Chondrocyte (in vitro differentiated cells): ENCODE results near the gene THAP10. TPM values are rescaled to one million over a fixed set of nuclear protein-coding genes. Genes with fewer than 3 reads are reported as not detected.
"Not testable (repeated sequence)": the region's sequence is repeated elsewhere in the genome, so short reads cannot be mapped to it uniquely, and the experiment has no call there.

Source experiments
- DNase-seq: peaks from one replicate; pipeline ENCODE4 v3.0.0; 2021; ENCODE audit warnings: mixed read lengths, low spot score
- H3K27ac Mint-ChIP-seq: one replicate; pipeline ENCODE4 v1.8.0; 2021; ENCODE audit warnings: mild to moderate bottlenecking, moderate library complexity, mixed read lengths; ENCODE audit not compliant: unreplicated experiment
- H3K27me3 Mint-ChIP-seq: 2 replicates; pipeline ENCODE4 v1.8.0; 2021; ENCODE audit warnings: low read depth, mixed read lengths
- H3K36me3 Mint-ChIP-seq: 2 replicates; pipeline ENCODE4 v1.8.0; 2021; ENCODE audit warnings: low read depth, mixed read lengths
- H3K4me1 Mint-ChIP-seq: 2 replicates; pipeline ENCODE4 v1.8.0; 2021; ENCODE audit warnings: low read depth, mild to moderate bottlenecking, mixed read lengths
- H3K4me3 Mint-ChIP-seq: one replicate; pipeline ENCODE4 v1.8.0; 2021; ENCODE audit warnings: mild to moderate bottlenecking, moderate library complexity, mixed read lengths; ENCODE audit not compliant: unreplicated experiment
- H3K9me3 Mint-ChIP-seq: 2 replicates; pipeline ENCODE4 v1.8.0; 2021; ENCODE audit warnings: low read depth, mixed read lengths
- total RNA-seq: library from RNA; stranded (reverse); gene quantifications from 3 replicates; pipeline ENCODE4 v1.2.1, GENCODE V29; 2021
- TF ChIP-seq, protein P1 (sequence below): fragments of 200-600 bp; sonication (generic); IDR thresholded peaks from 2 replicates; pipeline ENCODE4 v1.5.0; 2021; ENCODE audit warnings: antibody characterized with exemption, mild to moderate bottlenecking, moderate library complexity

The THAP10 gene
- total RNA-seq, 1 donor from 2014 or later: 2.2 TPM

DNA sequence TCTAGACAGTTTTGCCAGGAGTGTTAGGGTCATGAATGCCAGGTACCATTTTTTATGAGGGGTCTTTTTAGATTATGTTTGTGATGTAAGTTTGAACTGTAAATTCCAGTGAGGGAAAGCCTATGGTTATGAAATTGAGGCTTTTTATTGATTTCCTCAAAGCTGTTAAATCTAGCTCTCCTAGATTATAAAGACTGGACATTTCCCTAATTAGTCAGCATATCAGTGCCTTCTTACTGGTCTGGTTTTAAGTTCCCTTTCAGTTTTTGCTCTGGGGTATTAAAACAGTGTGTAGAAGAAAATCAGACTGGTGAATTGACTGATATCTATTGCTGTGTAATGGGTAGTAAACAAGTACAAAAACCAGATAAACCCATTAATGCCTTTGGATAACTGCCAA lies 39.6 kb upstream of the THAP10 start:
- TF ChIP-seq, protein P1, sequence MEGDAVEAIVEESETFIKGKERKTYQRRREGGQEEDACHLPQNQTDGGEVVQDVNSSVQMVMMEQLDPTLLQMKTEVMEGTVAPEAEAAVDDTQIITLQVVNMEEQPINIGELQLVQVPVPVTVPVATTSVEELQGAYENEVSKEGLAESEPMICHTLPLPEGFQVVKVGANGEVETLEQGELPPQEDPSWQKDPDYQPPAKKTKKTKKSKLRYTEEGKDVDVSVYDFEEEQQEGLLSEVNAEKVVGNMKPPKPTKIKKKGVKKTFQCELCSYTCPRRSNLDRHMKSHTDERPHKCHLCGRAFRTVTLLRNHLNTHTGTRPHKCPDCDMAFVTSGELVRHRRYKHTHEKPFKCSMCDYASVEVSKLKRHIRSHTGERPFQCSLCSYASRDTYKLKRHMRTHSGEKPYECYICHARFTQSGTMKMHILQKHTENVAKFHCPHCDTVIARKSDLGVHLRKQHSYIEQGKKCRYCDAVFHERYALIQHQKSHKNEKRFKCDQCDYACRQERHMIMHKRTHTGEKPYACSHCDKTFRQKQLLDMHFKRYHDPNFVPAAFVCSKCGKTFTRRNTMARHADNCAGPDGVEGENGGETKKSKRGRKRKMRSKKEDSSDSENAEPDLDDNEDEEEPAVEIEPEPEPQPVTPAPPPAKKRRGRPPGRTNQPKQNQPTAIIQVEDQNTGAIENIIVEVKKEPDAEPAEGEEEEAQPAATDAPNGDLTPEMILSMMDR: no peak
- H3K4me3 Mint-ChIP-seq: no peak overlapping the region
- H3K27ac Mint-ChIP-seq: no peak overlapping the region
- H3K36me3 Mint-ChIP-seq: peaks cover 8% of the 10 kb centered on the region
- H3K27me3 Mint-ChIP-seq: no peaks in the 10 kb centered on the region
- DNase-seq: no peak
- H3K9me3 Mint-ChIP-seq: peaks cover 3% of the 10 kb centered on the region
- peaks cover 3% of the 10 kb centered on the region for H3K4me1 Mint-ChIP-seq

DNA sequence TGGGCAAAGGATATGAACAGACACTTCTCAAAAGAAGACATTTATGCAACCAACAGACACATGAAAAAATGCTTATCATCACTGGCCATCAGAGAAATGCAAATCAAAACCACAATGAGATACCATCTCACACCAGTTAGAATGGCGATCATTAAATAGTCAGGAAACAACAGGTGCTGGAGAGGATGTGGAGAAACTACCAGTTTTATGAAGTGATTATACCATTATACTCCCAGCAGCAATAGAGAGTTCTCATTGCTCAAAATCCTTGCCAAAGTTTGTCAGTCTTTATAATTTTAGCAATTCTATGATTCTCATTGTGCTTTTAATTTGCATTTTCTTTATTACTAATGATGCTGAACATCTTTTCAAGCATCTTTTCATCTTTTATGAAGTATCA lies 34.7 kb upstream of the THAP10 start:
- H3K36me3 Mint-ChIP-seq: peaks cover 10% of the 10 kb centered on the region
- not testable (repeated sequence) for H3K4me3 Mint-ChIP-seq, DNase-seq, H3K27me3 Mint-ChIP-seq, H3K27ac Mint-ChIP-seq, H3K9me3 Mint-ChIP-seq, H3K4me1 Mint-ChIP-seq

DNA sequence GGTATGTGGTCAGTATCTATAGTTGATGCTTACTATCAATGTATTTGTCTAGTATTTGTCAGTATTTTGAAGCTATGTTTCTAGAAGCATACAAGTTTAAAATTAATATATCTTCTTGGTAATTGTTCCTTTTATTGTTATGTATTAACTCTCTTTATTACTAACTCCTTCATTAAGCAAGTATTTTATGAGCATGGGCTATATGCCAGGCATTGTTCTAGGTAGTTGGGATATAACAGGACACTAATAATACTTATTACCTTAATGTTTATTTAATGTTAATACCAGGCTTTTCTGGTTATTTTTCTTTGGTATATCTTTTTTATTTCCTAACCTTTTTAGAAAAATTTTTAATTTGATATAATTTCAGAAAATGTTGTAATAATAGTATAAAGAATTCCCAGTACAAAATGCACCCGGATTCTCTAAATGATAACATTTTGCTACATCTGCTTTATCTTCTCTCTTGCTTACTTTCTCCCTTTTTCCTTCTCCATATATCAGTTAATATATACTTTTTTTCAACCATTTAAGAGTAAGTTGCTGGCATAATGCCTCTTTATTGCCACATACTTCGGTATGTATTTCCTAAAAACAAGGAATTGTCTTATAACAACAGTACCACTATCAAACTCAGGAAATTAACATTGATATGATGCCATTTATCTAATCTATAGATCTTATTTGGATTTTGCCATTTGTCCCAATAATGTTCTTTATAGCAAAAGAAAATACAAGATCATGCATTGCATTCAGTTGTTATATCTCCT lies 31.3 kb upstream of the THAP10 start:
- Mint-ChIP-seq H3K27me3 (no peaks in the 10 kb centered on the region), H3K4me3 (no peak overlapping the region), H3K4me1 (peaks cover 8% of the 10 kb centered on the region), H3K27ac (no peak overlapping the region), H3K36me3 (peaks cover 5% of the 10 kb centered on the region), H3K9me3 (no peaks in the 10 kb centered on the region)
- DNase-seq: no peak
- TF ChIP-seq, protein P1: no peak

DNA sequence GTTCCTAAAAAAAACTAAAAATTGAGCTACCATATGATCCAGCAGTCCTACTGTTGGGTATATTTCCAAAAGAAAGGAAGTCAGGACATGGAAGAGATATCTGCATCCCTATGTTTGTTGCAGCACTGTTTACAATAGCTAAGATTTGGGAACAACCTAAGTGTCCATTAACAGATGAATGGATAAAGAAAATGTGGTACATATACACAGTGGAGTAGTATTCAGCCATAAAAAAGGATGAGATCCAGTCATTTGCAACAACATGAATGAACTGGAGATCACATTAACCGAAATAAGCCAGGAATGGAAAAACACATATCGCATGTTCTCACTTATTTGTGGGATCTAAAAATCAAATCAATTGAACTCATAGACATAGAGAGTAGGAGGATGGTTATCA lies 29.9 kb upstream of the THAP10 start:
- no peak for DNase-seq
- TF ChIP-seq, protein P1: no peak
- H3K36me3 Mint-ChIP-seq: peaks cover 2% of the 10 kb centered on the region
- peaks cover 8% of the 10 kb centered on the region for H3K4me1 Mint-ChIP-seq
- no peak overlapping the region for H3K4me3 Mint-ChIP-seq
- no peak overlapping the region for H3K27ac Mint-ChIP-seq
- no peaks in the 10 kb centered on the region for H3K27me3 Mint-ChIP-seq
- H3K9me3 Mint-ChIP-seq: no peaks in the 10 kb centered on the region

DNA sequence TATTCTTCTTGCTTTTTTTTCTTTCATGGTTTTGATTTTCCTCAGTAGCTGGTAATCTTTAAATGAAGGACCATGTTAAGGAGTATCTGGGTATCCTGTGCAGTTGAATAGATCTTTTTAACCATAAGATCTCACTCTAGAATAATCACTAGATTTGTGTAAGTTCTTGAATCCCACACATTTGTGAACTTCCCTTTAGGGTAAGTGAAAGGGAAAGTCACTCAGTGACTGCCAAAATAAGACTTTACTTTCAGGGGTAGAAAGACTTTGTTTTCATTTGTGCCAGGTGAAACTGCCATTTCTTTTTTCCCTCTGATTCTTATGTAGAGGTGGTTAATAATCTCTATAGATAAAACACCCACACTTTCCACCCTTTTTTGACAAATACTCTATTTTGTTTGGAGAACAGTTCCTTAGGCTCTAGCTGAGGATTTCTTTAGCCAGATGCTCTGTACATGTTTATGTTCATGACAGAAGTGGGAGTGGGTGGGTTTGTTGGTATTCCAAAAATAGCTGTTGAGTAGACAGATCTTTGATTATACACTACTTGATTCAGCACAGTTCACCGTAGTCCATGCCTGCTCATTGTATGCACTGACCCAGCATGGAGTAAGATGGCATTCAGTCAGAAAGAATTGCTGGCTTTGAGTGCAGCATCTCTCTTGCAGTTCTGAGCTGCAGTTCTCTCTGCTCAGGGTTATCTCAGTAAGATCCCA lies 28.9 kb upstream of the THAP10 start:
- no peak overlapping the region for H3K27ac Mint-ChIP-seq
- TF ChIP-seq, protein P1: no peak
- DNase-seq: no peak
- H3K36me3 Mint-ChIP-seq: peaks cover 2% of the 10 kb centered on the region
- H3K27me3 Mint-ChIP-seq: no peaks in the 10 kb centered on the region
- H3K4me3 Mint-ChIP-seq: no peak overlapping the region
- H3K9me3 Mint-ChIP-seq: no peaks in the 10 kb centered on the region
- peaks cover 8% of the 10 kb centered on the region for H3K4me1 Mint-ChIP-seq
